Central memory CD8-positive, alpha-beta T cell (primary cell): ENCODE results near the gene MYH6.
"Not testable (repeated sequence)": the region's sequence is repeated elsewhere in the genome, so short reads cannot be mapped to it uniquely, and the experiment has no call there.

Experiments
- ATAC-seq: fragments of 150-1000 bp; cut with Tn5 transposase; replicated peaks from 2 replicates; pipeline ENCODE4 v1.10.0; 2022; ENCODE audit warnings: mild to moderate bottlenecking, moderate FRiP score, moderate number of reproducible peaks; ENCODE audit not compliant: poor library complexity, severe bottlenecking; ENCODE audit errors: extremely low read depth
- DNase-seq, 2 donors: peaks; one replicate each; pipeline ENCODE4 v3.0.0; 2021; ENCODE audit warnings: low spot score in 2 of 2
- H3K27ac Mint-ChIP-seq: one replicate; pipeline ENCODE4 v1.8.0; 2022; ENCODE audit warnings: low read depth, mild to moderate bottlenecking, moderate library complexity, mixed read lengths
- H3K27me3 Mint-ChIP-seq: one replicate; pipeline ENCODE4 v1.8.0; 2022; ENCODE audit warnings: mixed read lengths
- H3K36me3 Mint-ChIP-seq: one replicate; pipeline ENCODE4 v1.8.0; 2022; ENCODE audit warnings: mild to moderate bottlenecking, moderate library complexity, mixed read lengths; ENCODE audit not compliant: insufficient read depth
- H3K4me1 Mint-ChIP-seq: one replicate; pipeline ENCODE4 v1.8.0; 2022; ENCODE audit warnings: mixed read lengths
- H3K4me3 Mint-ChIP-seq: one replicate; pipeline ENCODE4 v1.8.0; 2022; ENCODE audit warnings: mild to moderate bottlenecking, moderate library complexity, mixed read lengths
- H3K9me3 Mint-ChIP-seq: one replicate; pipeline ENCODE4 v1.8.0; 2022; ENCODE audit warnings: mixed read lengths

Gene MYH6

GRCh38 chr14:23432102-23432925, 24.2 kb upstream of the MYH6 start:
- no peaks in the 10 kb centered on the region for H3K36me3 Mint-ChIP-seq
- H3K27me3 Mint-ChIP-seq, result peaks cover 35% of the 10 kb centered on the region
- H3K9me3 Mint-ChIP-seq, result no peaks in the 10 kb centered on the region
- H3K27ac Mint-ChIP-seq, result no peak overlapping the region
- no peaks in the 10 kb centered on the region for H3K4me1 Mint-ChIP-seq
- no peak for ATAC-seq
- H3K4me3 Mint-ChIP-seq, result no peak overlapping the region
- no peak for DNase-seq

- Mint-ChIP-seq H3K9me3 (no peaks in the 10 kb centered on the region), H3K27me3 (peaks cover 35% of the 10 kb centered on the region), H3K36me3 (no peaks in the 10 kb centered on the region), H3K27ac (no peak overlapping the region), H3K4me1 (no peaks in the 10 kb centered on the region), H3K4me3 (no peak overlapping the region)
- ATAC-seq (no peak), DNase-seq (no peak)
Observed at GRCh38 chr14:23431486-23431885, 23.4 kb upstream of the MYH6 start.

DNA sequence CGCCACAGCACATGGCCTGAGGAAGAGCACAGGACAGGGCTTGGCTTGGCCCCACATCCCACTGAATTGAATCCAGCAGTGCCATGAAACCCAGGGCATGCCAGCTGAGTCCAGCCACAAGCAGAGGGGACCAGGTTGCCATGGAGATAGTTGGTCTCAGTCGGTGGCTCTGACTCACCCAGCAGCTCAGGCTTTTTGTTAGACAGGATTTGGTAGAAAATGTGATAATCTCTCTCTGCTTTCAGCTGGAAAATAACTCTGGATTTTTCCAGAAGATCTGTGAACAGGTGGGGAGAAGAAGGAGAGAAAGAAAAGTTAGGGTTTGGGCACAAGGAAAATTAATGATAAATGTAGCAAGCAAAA, 22.6 kb upstream of the MYH6 start:
- no peak for ATAC-seq
- H3K4me1 Mint-ChIP-seq, result no peaks in the 10 kb centered on the region
- H3K27me3 Mint-ChIP-seq, result peaks cover 35% of the 10 kb centered on the region
- no peaks in the 10 kb centered on the region for H3K36me3 Mint-ChIP-seq
- no peak overlapping the region for H3K4me3 Mint-ChIP-seq
- DNase-seq, result no peak
- no peak overlapping the region for H3K27ac Mint-ChIP-seq
- no peaks in the 10 kb centered on the region for H3K9me3 Mint-ChIP-seq

GRCh38 chr14:23430016-23430722, 22.1 kb upstream of the MYH6 start:
- Mint-ChIP-seq H3K27me3 (peaks cover 35% of the 10 kb centered on the region), H3K27ac (no peak overlapping the region), H3K4me3 (no peak overlapping the region), H3K36me3 (no peaks in the 10 kb centered on the region), H3K4me1 (no peaks in the 10 kb centered on the region), H3K9me3 (no peaks in the 10 kb centered on the region)
- ATAC-seq, result no peak
- no peak for DNase-seq

- no peaks in the 10 kb centered on the region for H3K36me3 Mint-ChIP-seq
- no peak overlapping the region for H3K27ac Mint-ChIP-seq
- ATAC-seq (no peak), DNase-seq (no peak)
- no peaks in the 10 kb centered on the region for H3K9me3 Mint-ChIP-seq
- H3K4me1 Mint-ChIP-seq, result no peaks in the 10 kb centered on the region
- H3K4me3 Mint-ChIP-seq, result no peak overlapping the region
- peaks cover 44% of the 10 kb centered on the region for H3K27me3 Mint-ChIP-seq
Observed at GRCh38 chr14:23428686-23429495, 20.8 kb upstream of the MYH6 start.

DNA sequence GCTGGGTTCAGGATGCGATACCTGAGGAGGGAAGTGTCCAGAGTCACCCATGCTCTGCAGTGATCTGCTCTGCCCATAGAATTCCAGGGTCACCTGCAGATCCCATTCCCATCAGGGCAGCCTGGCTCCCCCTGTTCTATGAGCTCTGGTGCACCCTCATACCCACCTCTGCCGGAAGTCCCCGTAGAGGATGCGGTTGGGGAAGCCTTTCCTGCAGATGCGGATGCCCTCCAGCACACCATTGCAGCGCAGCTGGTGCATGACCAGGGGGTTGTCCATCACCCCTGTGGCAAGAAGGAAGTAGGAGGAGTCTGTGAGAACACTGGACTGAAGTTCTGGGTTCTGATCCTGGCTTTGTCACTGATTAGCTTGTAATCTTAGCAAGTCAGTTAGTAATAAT, 17.7 kb upstream of the MYH6 start:
- not testable (repeated sequence) for H3K4me3 Mint-ChIP-seq, H3K36me3 Mint-ChIP-seq, H3K4me1 Mint-ChIP-seq, H3K27ac Mint-ChIP-seq, DNase-seq, ATAC-seq, H3K9me3 Mint-ChIP-seq
- H3K27me3 Mint-ChIP-seq, result peaks cover 21% of the 10 kb centered on the region

GRCh38 chr14:23425169-23425568, 17.1 kb upstream of the MYH6 start:
- no peak overlapping the region for H3K27ac Mint-ChIP-seq
- no peaks in the 10 kb centered on the region for H3K36me3 Mint-ChIP-seq
- H3K4me3 Mint-ChIP-seq, result no peak overlapping the region
- DNase-seq (no peak), ATAC-seq (no peak)
- no peaks in the 10 kb centered on the region for H3K4me1 Mint-ChIP-seq
- peaks cover 15% of the 10 kb centered on the region for H3K27me3 Mint-ChIP-seq
- no peaks in the 10 kb centered on the region for H3K9me3 Mint-ChIP-seq

DNA sequence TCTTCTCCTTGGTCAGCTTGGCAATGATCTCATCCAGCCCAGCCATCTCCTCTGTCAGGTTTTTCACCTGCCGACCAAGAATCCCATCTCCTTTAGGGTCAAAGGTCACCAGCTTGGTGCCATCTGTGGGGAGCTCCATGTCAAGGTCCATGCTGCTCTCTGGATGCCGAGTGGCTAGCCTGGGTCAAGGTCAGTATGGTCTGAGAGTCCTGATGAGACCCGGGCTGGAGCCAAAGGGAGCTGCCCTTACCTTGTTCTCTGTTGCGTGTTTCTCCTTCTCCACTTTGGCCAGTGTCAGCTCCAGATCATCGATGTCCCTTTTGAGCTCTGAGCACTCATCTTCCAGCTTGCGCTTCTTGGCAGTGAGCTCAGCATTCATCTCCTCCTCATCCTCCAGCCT, 15.6 kb upstream of the MYH6 start:
- DNase-seq (no peak), ATAC-seq (no peak)
- no peak overlapping the region for H3K27ac Mint-ChIP-seq
- H3K36me3 Mint-ChIP-seq, result no peaks in the 10 kb centered on the region
- no peaks in the 10 kb centered on the region for H3K9me3 Mint-ChIP-seq
- H3K4me1 Mint-ChIP-seq, result no peaks in the 10 kb centered on the region
- H3K27me3 Mint-ChIP-seq, result peaks cover 20% of the 10 kb centered on the region
- H3K4me3 Mint-ChIP-seq, result no peak overlapping the region

DNA sequence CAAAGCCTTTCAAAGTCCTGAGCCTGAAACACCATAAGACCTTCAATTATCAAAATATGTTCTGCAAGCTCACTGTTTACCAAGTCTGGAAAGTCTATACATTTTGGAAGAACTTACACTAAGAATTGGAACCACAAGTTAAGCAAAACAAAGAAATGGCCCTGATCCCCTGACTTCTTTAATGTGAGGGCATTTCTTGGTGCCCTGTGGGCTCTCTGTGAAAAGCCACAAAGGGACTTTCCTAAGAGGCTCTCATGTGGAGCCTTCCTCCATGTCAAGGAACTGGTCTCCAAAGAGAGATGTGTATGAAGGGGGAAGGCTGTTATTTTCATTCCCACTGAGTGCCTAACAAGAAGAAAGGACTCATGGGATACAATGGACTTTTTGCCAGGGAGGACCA, 13.5 kb upstream of the MYH6 start:
- no peak overlapping the region for H3K27ac Mint-ChIP-seq
- H3K9me3 Mint-ChIP-seq, result no peaks in the 10 kb centered on the region
- no peaks in the 10 kb centered on the region for H3K36me3 Mint-ChIP-seq
- ATAC-seq, result no peak
- no peak for DNase-seq
- no peaks in the 10 kb centered on the region for H3K4me1 Mint-ChIP-seq
- no peak overlapping the region for H3K4me3 Mint-ChIP-seq
- peaks cover 32% of the 10 kb centered on the region for H3K27me3 Mint-ChIP-seq

GRCh38 chr14:23419646-23420045, 11.6 kb upstream of the MYH6 start:
- H3K27me3 Mint-ChIP-seq, result peaks cover 47% of the 10 kb centered on the region
- H3K27ac Mint-ChIP-seq, result not testable (repeated sequence)

GRCh38 chr14:23418021-23418420, 9.9 kb upstream of the MYH6 start:
- H3K27me3 Mint-ChIP-seq, result peaks cover 50% of the 10 kb centered on the region
- no peak overlapping the region for H3K4me3 Mint-ChIP-seq
- no peaks in the 10 kb centered on the region for H3K9me3 Mint-ChIP-seq
- H3K4me1 Mint-ChIP-seq, result no peaks in the 10 kb centered on the region
- H3K36me3 Mint-ChIP-seq, result no peaks in the 10 kb centered on the region
- H3K27ac Mint-ChIP-seq, result no peak overlapping the region
- ATAC-seq, result no peak
- DNase-seq, result no peak

More at GRCh38 chr14:23419646-23420045, 11.6 kb upstream of the MYH6 start:
- not testable (repeated sequence) for H3K36me3 Mint-ChIP-seq, H3K4me3 Mint-ChIP-seq, H3K9me3 Mint-ChIP-seq, H3K4me1 Mint-ChIP-seq, ATAC-seq, DNase-seq

DNA sequence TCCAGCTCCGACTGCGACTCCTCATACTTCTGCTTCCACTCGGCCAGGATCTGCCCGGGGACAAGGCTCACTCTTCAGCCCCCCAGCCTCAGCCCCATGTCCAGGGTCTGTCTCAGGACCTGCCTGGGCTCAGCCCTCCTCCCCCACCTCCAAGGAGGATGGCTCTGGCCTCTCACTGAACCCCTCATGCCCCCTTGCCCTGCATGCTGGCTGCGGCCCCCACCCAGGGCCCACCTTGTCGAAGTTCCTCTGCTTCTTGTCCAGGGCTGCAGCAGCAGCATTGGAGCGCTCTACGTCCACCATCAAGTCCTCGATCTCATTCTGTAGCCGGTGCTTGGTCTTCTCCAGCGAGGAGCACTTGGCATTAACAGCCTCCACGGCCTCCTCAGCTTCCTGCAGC, 9.2 kb upstream of the MYH6 start:
- H3K27me3 Mint-ChIP-seq, result peaks cover 57% of the 10 kb centered on the region
- H3K36me3 Mint-ChIP-seq, H3K4me3 Mint-ChIP-seq, H3K27ac Mint-ChIP-seq, ATAC-seq, H3K9me3 Mint-ChIP-seq, H3K4me1 Mint-ChIP-seq, DNase-seq: not testable (repeated sequence)
